Measurements from ENCODE around the gene SRC. TPM values are rescaled to one million over a fixed set of nuclear protein-coding genes. Genes with fewer than 3 reads are reported as not detected.
A peak's percentile ranks its signal among the peaks of the same experiment; 100 is the strongest.

Gene SRC
- total RNA-seq, 5 donors from 2014 or later (not counting 1 experiment from before 2014, with no cell fraction given) = 1.4 to 4.5 (median 2.0) TPM

DNA sequence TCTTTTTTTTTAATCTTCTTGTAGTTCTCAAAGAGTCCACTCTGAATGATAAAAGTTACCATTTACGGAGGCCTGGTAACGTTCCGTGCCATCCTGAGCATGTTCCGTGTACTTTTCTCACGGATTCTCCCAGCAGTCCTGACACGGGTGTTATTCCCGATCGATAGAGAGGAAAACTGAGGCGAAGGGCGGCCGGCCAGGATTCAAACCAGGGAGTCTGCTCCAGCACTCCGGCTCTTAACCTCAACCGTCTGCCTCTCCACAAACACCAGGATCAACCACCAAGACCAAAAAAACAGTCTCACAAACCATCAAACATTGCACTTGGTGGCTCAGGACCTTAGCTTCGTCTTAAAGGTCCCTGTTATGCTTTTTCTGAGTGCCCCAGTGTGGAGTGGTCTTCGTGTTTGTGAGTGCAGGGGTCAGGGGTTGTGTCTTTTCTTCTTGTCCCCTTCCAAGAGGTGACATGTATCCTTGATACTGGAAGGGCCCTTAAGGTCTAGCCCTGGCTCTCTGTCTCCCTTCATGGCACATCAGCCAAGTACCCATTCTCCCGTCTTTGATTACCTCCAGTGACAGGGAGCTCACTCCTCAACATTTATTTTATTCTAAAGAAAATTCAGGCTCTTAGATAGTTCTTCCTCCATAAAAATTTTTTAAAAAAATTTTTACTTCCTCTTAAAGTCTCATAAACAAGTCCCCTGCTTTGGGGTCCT, 35.1 kb downstream of the SRC start:
- peaks cover 6 to 16% (median 13%) of the 10 kb centered on the region in 3 donors for H3K4me1 Mint-ChIP-seq
- no peaks in the 10 kb centered on the region for H3K9me3 ChIP-seq
- no peak overlapping the region for H3K27ac Mint-ChIP-seq
- H3K36me3 ChIP-seq (ENCODE audit: control insufficient read depth in 2 of 2, extremely low read depth in 1 of 2, insufficient read depth in 1 of 2, low read length in 1 of 2) = no peaks in the 10 kb centered on the region
- no peaks in the 10 kb centered on the region for H3K36me3 Mint-ChIP-seq
- ChIA-PET CTCF (interaction anchor here in 1 of 2 donors (0.6 kb wide), 1 partner anchor 180 kb away, joined by 3 read pairs; no protein-coding TSS in a partner anchor), POLR2A (no interaction called here)
- no peak overlapping the region for H3K4me3 Mint-ChIP-seq
- ATAC-seq (replicated peaks in 1 of 4) = no peak
- peaks cover 0 to 7% of the 10 kb centered on the region in 2 experiments for H3K27me3 ChIP-seq (replicated peaks in 1 of 2; ENCODE audit: control insufficient read depth in 2 of 2, extremely low read depth in 1 of 2, insufficient read depth in 2 of 2, low read length in 1 of 2)
- no peaks in the 10 kb centered on the region for H3K27me3 Mint-ChIP-seq
- DNase-seq = no peak
- peaks cover 2 to 19% of the 10 kb centered on the region in 2 experiments for H3K4me1 ChIP-seq (ENCODE audit: control insufficient read depth in 1 of 2, extremely low read depth in 1 of 2, insufficient read depth in 2 of 2, low read length in 2 of 2)
- 87% methylated on average over 11 of the region's 16 CpGs for WGBS (ENCODE audit: insufficient coverage)
- H3K9me3 Mint-ChIP-seq = no peaks in the 10 kb centered on the region
- no peak overlapping the region for H3K27ac ChIP-seq (ENCODE audit: low read length)
- H3K4me3 ChIP-seq (ENCODE audit: control insufficient read depth in 1 of 2, extremely low read depth in 1 of 2, low read length in 1 of 2) = no peak overlapping the region

- H3K4me3 Mint-ChIP-seq = peak overlapping the region in 1 of 3 donors; percentile 52
- Histone ChIP-seq H3K27ac (ENCODE audit: low read length) (no peak overlapping the region), H3K9me3 (no peaks in the 10 kb centered on the region), H3K4me1 (ENCODE audit: control insufficient read depth in 1 of 2, extremely low read depth in 1 of 2, insufficient read depth in 2 of 2, low read length in 2 of 2) (peaks cover 2 to 16% of the 10 kb centered on the region in 2 experiments), H3K4me3 (ENCODE audit: control insufficient read depth in 1 of 2, extremely low read depth in 1 of 2, low read length in 1 of 2) (no peak overlapping the region), H3K36me3 (ENCODE audit: control insufficient read depth in 2 of 2, extremely low read depth in 1 of 2, insufficient read depth in 1 of 2, low read length in 1 of 2) (no peaks in the 10 kb centered on the region), H3K27me3 (replicated peaks in 1 of 2; ENCODE audit: control insufficient read depth in 2 of 2, extremely low read depth in 1 of 2, insufficient read depth in 2 of 2, low read length in 1 of 2) (peaks cover 0 to 10% of the 10 kb centered on the region in 2 experiments)
- H3K36me3 Mint-ChIP-seq = no peaks in the 10 kb centered on the region
- ChIA-PET POLR2A (no interaction called here), CTCF (interaction anchor here in 1 of 2 donors (0.5 kb wide), 1 partner anchor 366 kb away, joined by 17 read pairs; no protein-coding TSS in a partner anchor)
- no peaks in the 10 kb centered on the region for H3K27me3 Mint-ChIP-seq
- no peak overlapping the region for H3K27ac Mint-ChIP-seq
- H3K9me3 Mint-ChIP-seq = no peaks in the 10 kb centered on the region
- DNase-seq = peak in 1 of 35 experiments; percentile 18
- WGBS (ENCODE audit: insufficient coverage) = 85% methylated on average over 8 of the region's 11 CpGs
- H3K4me1 Mint-ChIP-seq = peaks cover 6 to 16% (median 13%) of the 10 kb centered on the region in 3 donors
- ATAC-seq (replicated peaks in 1 of 4) = no peak
Observed at GRCh38 chr20:37381621-37382471, 35.9 kb downstream of the SRC start.

- H3K9me3 Mint-ChIP-seq = no peaks in the 10 kb centered on the region
- Histone ChIP-seq H3K9me3 (no peaks in the 10 kb centered on the region), H3K27ac (ENCODE audit: low read length) (no peak overlapping the region), H3K36me3 (ENCODE audit: control insufficient read depth in 2 of 2, extremely low read depth in 1 of 2, insufficient read depth in 1 of 2, low read length in 1 of 2) (no peaks in the 10 kb centered on the region), H3K4me1 (ENCODE audit: control insufficient read depth in 1 of 2, extremely low read depth in 1 of 2, insufficient read depth in 2 of 2, low read length in 2 of 2) (peaks cover 2 to 8% of the 10 kb centered on the region in 2 experiments), H3K27me3 (replicated peaks in 1 of 2; ENCODE audit: control insufficient read depth in 2 of 2, extremely low read depth in 1 of 2, insufficient read depth in 2 of 2, low read length in 1 of 2) (peaks cover 0 to 11% of the 10 kb centered on the region in 2 experiments), H3K4me3 (ENCODE audit: control insufficient read depth in 1 of 2, extremely low read depth in 1 of 2, low read length in 1 of 2) (no peak overlapping the region)
- WGBS (ENCODE audit: insufficient coverage) = 87% methylated on average over 9 of the region's 11 CpGs
- no peak overlapping the region for H3K27ac Mint-ChIP-seq
- no peaks in the 10 kb centered on the region for H3K36me3 Mint-ChIP-seq
- H3K27me3 Mint-ChIP-seq = no peaks in the 10 kb centered on the region
- POLR2A ChIA-PET = no interaction called here
- DNase-seq = peak in 1 of 35 experiments; percentile 8
- CTCF ChIA-PET = no interaction called here
- ATAC-seq (replicated peaks in 1 of 4) = no peak
- H3K4me3 Mint-ChIP-seq = peak overlapping the region; percentile 49 to 52 (median 52)
- H3K4me1 Mint-ChIP-seq = peaks cover 6 to 10% (median 7%) of the 10 kb centered on the region in 3 donors
Observed at GRCh38 chr20:37382482-37383120, 36.7 kb downstream of the SRC start.

GRCh38 chr20:37383229-37383989, 37.5 kb downstream of the SRC start:
- ATAC-seq (replicated peaks in 1 of 4) (no peak), DNase-seq (peak in 1 of 35 experiments; percentile 11)
- ChIA-PET POLR2A (no interaction called here), CTCF (interaction anchor here in 1 of 2 donors (0.6 kb wide), 1 partner anchor 37 kb away, joined by 3 read pairs; no protein-coding TSS in a partner anchor)
- Mint-ChIP-seq H3K4me1 (peaks cover 6 to 10% (median 7%) of the 10 kb centered on the region in 3 donors), H3K9me3 (no peaks in the 10 kb centered on the region), H3K27me3 (no peaks in the 10 kb centered on the region), H3K36me3 (no peaks in the 10 kb centered on the region), H3K27ac (no peak overlapping the region), H3K4me3 (peak overlapping the region; percentile 52 to 59 (median 52))
- Histone ChIP-seq H3K4me3 (ENCODE audit: control insufficient read depth in 1 of 2, extremely low read depth in 1 of 2, low read length in 1 of 2) (no peak overlapping the region), H3K4me1 (ENCODE audit: control insufficient read depth in 1 of 2, extremely low read depth in 1 of 2, insufficient read depth in 2 of 2, low read length in 2 of 2) (peaks cover 2 to 8% of the 10 kb centered on the region in 2 experiments), H3K27me3 (replicated peaks in 1 of 2; ENCODE audit: control insufficient read depth in 2 of 2, extremely low read depth in 1 of 2, insufficient read depth in 2 of 2, low read length in 1 of 2) (peaks cover 0 to 11% of the 10 kb centered on the region in 2 experiments), H3K36me3 (ENCODE audit: control insufficient read depth in 2 of 2, extremely low read depth in 1 of 2, insufficient read depth in 1 of 2, low read length in 1 of 2) (no peaks in the 10 kb centered on the region), H3K9me3 (no peaks in the 10 kb centered on the region), H3K27ac (ENCODE audit: low read length) (no peak overlapping the region)
- WGBS (ENCODE audit: insufficient coverage) = 92% methylated on average over 10 of the region's 25 CpGs

DNA sequence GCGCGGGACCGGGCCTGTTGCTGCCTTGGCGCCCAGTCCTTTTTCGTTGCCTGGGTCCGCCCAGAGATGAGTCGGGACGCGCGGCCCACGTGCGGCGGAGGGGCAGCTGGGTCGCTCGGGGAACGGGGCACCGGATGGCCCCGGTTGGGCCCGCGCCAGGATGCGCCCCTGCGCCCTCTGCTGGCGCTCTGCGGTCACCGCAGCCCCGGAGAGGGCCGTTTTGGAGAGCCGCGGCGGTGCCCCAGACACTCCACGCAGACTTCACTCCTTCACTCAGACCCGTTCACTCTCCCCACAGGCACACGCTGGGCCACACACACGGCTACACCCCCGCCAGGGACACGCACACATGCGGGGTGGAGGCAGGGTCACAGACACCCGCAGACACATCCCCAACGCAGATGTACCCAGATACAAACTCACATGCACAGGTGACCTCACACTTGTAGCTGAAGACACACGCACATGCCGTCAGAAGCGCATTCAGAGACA, 38.8 kb downstream of the SRC start:
- ChIA-PET CTCF (interaction anchor here (0.6 to 1.6 kb wide), 7 partner anchors 86 to 990 kb away, joined by 3 to 6 read pairs (median 4); partner anchors contain the start of gene MANBAL (in 1 of the 2)), POLR2A (interaction anchor here in 1 of 2 donors (0.6 kb wide), 1 partner anchor 188 kb away, joined by 6 read pairs; no protein-coding TSS in a partner anchor)
- peaks cover 2 to 8% of the 10 kb centered on the region in 2 experiments for H3K4me1 ChIP-seq (ENCODE audit: control insufficient read depth in 1 of 2, extremely low read depth in 1 of 2, insufficient read depth in 2 of 2, low read length in 2 of 2)
- peaks cover 0 to 11% of the 10 kb centered on the region in 2 experiments for H3K27me3 ChIP-seq (replicated peaks in 1 of 2; ENCODE audit: control insufficient read depth in 2 of 2, extremely low read depth in 1 of 2, insufficient read depth in 2 of 2, low read length in 1 of 2)
- H3K4me3 ChIP-seq (ENCODE audit: control insufficient read depth in 1 of 2, extremely low read depth in 1 of 2, low read length in 1 of 2) = peak overlapping the region; percentile 41 to 42
- Mint-ChIP-seq H3K4me3 (peak overlapping the region; percentile 73 to 87 (median 77)), H3K4me1 (peaks cover 6 to 10% (median 7%) of the 10 kb centered on the region in 3 donors), H3K9me3 (no peaks in the 10 kb centered on the region), H3K27ac (peak overlapping the region in 1 of 2 donors; percentile 37), H3K27me3 (no peaks in the 10 kb centered on the region), H3K36me3 (no peaks in the 10 kb centered on the region)
- DNase-seq (peak; percentile 25 to 86 (median 69)), ATAC-seq (replicated peaks in 1 of 4) (peak; percentile 90 to 98 (median 95))
- WGBS (ENCODE audit: insufficient coverage) = 11% methylated on average over 40 of the region's 42 CpGs
- no peaks in the 10 kb centered on the region for H3K9me3 ChIP-seq
- no peak overlapping the region for H3K27ac ChIP-seq (ENCODE audit: low read length)
- H3K36me3 ChIP-seq (ENCODE audit: control insufficient read depth in 2 of 2, extremely low read depth in 1 of 2, insufficient read depth in 1 of 2, low read length in 1 of 2) = no peaks in the 10 kb centered on the region
